NCI-H1417 treated with DMSO at 0.1 percent for 48 hours (cell line): Measurements from ENCODE around the gene ERMARD.

Experiments
- DNase-seq: peaks from one replicate; lab custom pipeline; 2025; lab: John Stamatoyannopoulos, UW

The ERMARD gene

GRCh38 chr6:169802790-169803189, 51.4 kb downstream of the ERMARD start:
- no peak for DNase-seq

- DNase-seq, result no peak
Observed at GRCh38 chr6:169803271-169803811, 51.9 kb downstream of the ERMARD start.

GRCh38 chr6:169803816-169804340, 52.5 kb downstream of the ERMARD start:
- DNase-seq, result no peak

GRCh38 chr6:169804427-169804826, 53.0 kb downstream of the ERMARD start:
- no peak for DNase-seq

GRCh38 chr6:169805242-169805838, 53.9 kb downstream of the ERMARD start:
- DNase-seq, result no peak

- DNase-seq, result no peak
Observed at GRCh38 chr6:169806701-169807100, 55.3 kb downstream of the ERMARD start.

GRCh38 chr6:169807229-169807628, 55.8 kb downstream of the ERMARD start:
- no peak for DNase-seq

GRCh38 chr6:169807699-169808607, 56.5 kb downstream of the ERMARD start:
- no peak for DNase-seq

GRCh38 chr6:169808608-169808967, 57.2 kb downstream of the ERMARD start:
- no peak for DNase-seq

- DNase-seq, result no peak
Observed at GRCh38 chr6:169809386-169809785, 58.0 kb downstream of the ERMARD start.

- no peak for DNase-seq
Observed at GRCh38 chr6:169810066-169810989, 58.9 kb downstream of the ERMARD start.

GRCh38 chr6:169811072-169811471, 59.6 kb downstream of the ERMARD start:
- no peak for DNase-seq

GRCh38 chr6:169811521-169812256, 60.3 kb downstream of the ERMARD start:
- DNase-seq, result no peak

GRCh38 chr6:169812257-169812644, 60.8 kb downstream of the ERMARD start:
- DNase-seq, result no peak

- DNase-seq, result no peak
Observed at GRCh38 chr6:169813969-169814368, 62.5 kb downstream of the ERMARD start.

GRCh38 chr6:169816054-169816453, 64.6 kb downstream of the ERMARD start:
- no peak for DNase-seq

GRCh38 chr6:169816975-169817374, 65.6 kb downstream of the ERMARD start:
- DNase-seq, result no peak

GRCh38 chr6:169820358-169820757, 68.9 kb downstream of the ERMARD start:
- DNase-seq, result no peak

GRCh38 chr6:169824021-169824420, 72.6 kb downstream of the ERMARD start:
- no peak for DNase-seq

- DNase-seq, result no peak
Observed at GRCh38 chr6:169824848-169825557, 73.6 kb downstream of the ERMARD start.
